HG03045 (cell line): ENCODE measurements around the gene MOV10L1.
A peak's percentile ranks its signal among the peaks of the same experiment; 100 is the strongest.

Experiments used
- ATAC-seq: cut with Tn5 transposase; IDR thresholded peaks from one replicate; pipeline ENCODE4 v1.9.1; 2021; ENCODE audit warnings: mild to moderate bottlenecking, moderate library complexity; ENCODE audit not compliant: unreplicated experiment

Gene MOV10L1

GRCh38 chr22:50184902-50185374 is 95.1 kb downstream of the MOV10L1 start:
- no peak for ATAC-seq

- ATAC-seq = peak; percentile 40
Measured at GRCh38 chr22:50185375-50186087, 95.7 kb downstream of the MOV10L1 start, which contains the start of gene TRABD. TRABD (plus strand) TSS chr22:50185913; CDS start chr22:50193061, 7,148 bp downstream.

- ATAC-seq = no peak
Measured at GRCh38 chr22:50186181-50186714, 96.4 kb downstream of the MOV10L1 start.

GRCh38 chr22:50186761-50187523 is 97.1 kb downstream of the MOV10L1 start:
- ATAC-seq = no peak

- ATAC-seq = no peak
Measured at GRCh38 chr22:50188356-50188755, 98.5 kb downstream of the MOV10L1 start.

GRCh38 chr22:50189184-50189848 is 99.5 kb downstream of the MOV10L1 start:
- ATAC-seq = no peak

- ATAC-seq = no peak
Measured at GRCh38 chr22:50189849-50190181, 100.0 kb downstream of the MOV10L1 start.

- peak; percentile 44 for ATAC-seq
Measured at GRCh38 chr22:50190182-50190940, 100.6 kb downstream of the MOV10L1 start.

- ATAC-seq = no peak
Measured at GRCh38 chr22:50190941-50191741, 101.3 kb downstream of the MOV10L1 start.

- no peak for ATAC-seq
Measured at GRCh38 chr22:50192436-50193204, 102.8 kb downstream of the MOV10L1 start.

- ATAC-seq = no peak
Measured at GRCh38 chr22:50193621-50194020, 103.8 kb downstream of the MOV10L1 start.

GRCh38 chr22:50194037-50194805 is 104.4 kb downstream of the MOV10L1 start:
- ATAC-seq = no peak

- no peak for ATAC-seq
Measured at GRCh38 chr22:50196256-50196655, 106.5 kb downstream of the MOV10L1 start.

GRCh38 chr22:50197000-50197800 is 107.4 kb downstream of the MOV10L1 start:
- no peak for ATAC-seq

- no peak for ATAC-seq
Measured at GRCh38 chr22:50197856-50198623, 108.2 kb downstream of the MOV10L1 start.

- ATAC-seq = no peak
Measured at GRCh38 chr22:50198624-50199017, 108.8 kb downstream of the MOV10L1 start.

GRCh38 chr22:50199251-50199721 is 109.5 kb downstream of the MOV10L1 start:
- ATAC-seq = no peak
